ENCODE results near the gene IRF6. TPM values are rescaled to one million over a fixed set of nuclear protein-coding genes. Genes with fewer than 3 reads are reported as not detected.

Gene IRF6
- total and polyA plus RNA-seq, 2 donors (not counting 1 experiment from before 2014, with no cell fraction given): 0.18 to 1.1 TPM

- 100% methylated on average over 1 of the region's 1 CpG for WGBS (ENCODE audit: insufficient coverage)
- Histone ChIP-seq H4K20me1 (ENCODE audit: control insufficient read depth, insufficient read depth, low read length, poor library complexity, severe bottlenecking) (peaks cover 13% of the 10 kb centered on the region), H3K4me1 (ENCODE audit: control insufficient read depth in 2 of 2, insufficient read depth in 2 of 2, low read length in 2 of 2) (peaks cover 31 to 34% of the 10 kb centered on the region in 2 donors), H3K4me3 (ENCODE audit: control extremely low read depth in 1 of 5, extremely low read depth in 1 of 5, insufficient read depth in 1 of 5, low read depth in 2 of 5, low read length in 4 of 5) (no peak overlapping the region), H3K9me3 (ENCODE audit: control extremely low read depth in 1 of 3, control insufficient read depth in 2 of 3, insufficient read depth in 1 of 3, low read length in 2 of 3) (no peaks in the 10 kb centered on the region), H3K27ac (ENCODE audit: low read length in 2 of 2) (peak overlapping the region in 1 of 2 donors; percentile 63), H2AFZ (ENCODE audit: insufficient read depth, low read depth, low read length, poor library complexity, severe bottlenecking) (no peak overlapping the region), H3K79me2 (ENCODE audit: control insufficient read depth, insufficient read depth, low read length) (peaks cover 25% of the 10 kb centered on the region), H3K9ac (ENCODE audit: low read length) (no peak overlapping the region), H3K27me3 (replicated peaks in 1 of 4; ENCODE audit: control extremely low read depth in 1 of 4, control insufficient read depth in 3 of 4, insufficient read depth in 4 of 4, low read length in 3 of 4) (no peaks in the 10 kb centered on the region), H3K4me2 (replicated peaks; ENCODE audit: low read depth, low read length, poor library complexity, severe bottlenecking) (no peak overlapping the region), H3K36me3 (replicated peaks in 1 of 2; ENCODE audit: control extremely low read depth in 1 of 2, control insufficient read depth in 1 of 2, extremely low read depth in 1 of 2, insufficient read depth in 2 of 2, low read length in 1 of 2) (peaks cover 8 to 93% of the 10 kb centered on the region in 2 experiments)
- ChIA-PET POLR2A (no interaction called here), CTCF (interaction anchor here (1.2 kb wide), 1 partner anchor 8 kb away, joined by 3 read pairs; no protein-coding TSS in a partner anchor)
- Mint-ChIP-seq H3K27me3 (no peaks in the 10 kb centered on the region), H3K9me3 (ENCODE audit: insufficient read depth) (no peaks in the 10 kb centered on the region), H3K4me1 (peaks cover 7% of the 10 kb centered on the region), H3K4me3 (no peak overlapping the region), H3K27ac (no peak overlapping the region)
- no peak for ATAC-seq (ENCODE audit: low read depth)
- no peak for DNase-seq
- intact Hi-C loops (cut with micrococcal nuclease): no loop called here
- no peak for TF ChIP-seq EZH2 (IDR thresholded peaks at IDR 0.05; ENCODE audit: borderline replicate concordance, insufficient read depth, low read depth, low read length, poor library complexity, severe bottlenecking)
- TF ChIP-seq, protein P1, sequence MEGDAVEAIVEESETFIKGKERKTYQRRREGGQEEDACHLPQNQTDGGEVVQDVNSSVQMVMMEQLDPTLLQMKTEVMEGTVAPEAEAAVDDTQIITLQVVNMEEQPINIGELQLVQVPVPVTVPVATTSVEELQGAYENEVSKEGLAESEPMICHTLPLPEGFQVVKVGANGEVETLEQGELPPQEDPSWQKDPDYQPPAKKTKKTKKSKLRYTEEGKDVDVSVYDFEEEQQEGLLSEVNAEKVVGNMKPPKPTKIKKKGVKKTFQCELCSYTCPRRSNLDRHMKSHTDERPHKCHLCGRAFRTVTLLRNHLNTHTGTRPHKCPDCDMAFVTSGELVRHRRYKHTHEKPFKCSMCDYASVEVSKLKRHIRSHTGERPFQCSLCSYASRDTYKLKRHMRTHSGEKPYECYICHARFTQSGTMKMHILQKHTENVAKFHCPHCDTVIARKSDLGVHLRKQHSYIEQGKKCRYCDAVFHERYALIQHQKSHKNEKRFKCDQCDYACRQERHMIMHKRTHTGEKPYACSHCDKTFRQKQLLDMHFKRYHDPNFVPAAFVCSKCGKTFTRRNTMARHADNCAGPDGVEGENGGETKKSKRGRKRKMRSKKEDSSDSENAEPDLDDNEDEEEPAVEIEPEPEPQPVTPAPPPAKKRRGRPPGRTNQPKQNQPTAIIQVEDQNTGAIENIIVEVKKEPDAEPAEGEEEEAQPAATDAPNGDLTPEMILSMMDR (IDR thresholded peaks at IDR 0.05): no peak
Observed at GRCh38 chr1:209778102-209778501, 27.8 kb downstream of the IRF6 start.

DNA sequence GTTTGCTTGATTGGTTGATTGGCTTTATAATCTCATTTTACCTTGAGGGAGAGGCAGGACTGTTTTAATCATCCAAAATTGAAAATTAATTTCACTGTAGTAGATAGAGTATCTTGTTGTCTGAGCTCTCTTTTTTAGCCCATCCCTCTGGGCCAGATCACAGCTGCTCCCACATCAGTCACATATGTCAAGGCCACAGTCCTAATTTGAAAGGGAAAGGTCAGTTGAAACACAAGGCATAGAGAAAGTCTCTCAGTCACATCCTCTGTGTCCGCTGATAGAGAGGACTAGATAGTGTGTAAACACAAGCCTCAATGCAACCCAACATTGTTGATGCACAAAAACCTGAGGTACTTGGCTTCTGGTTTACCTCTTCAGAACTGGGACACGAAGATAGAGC is 28.4 kb downstream of the IRF6 start:
- intact Hi-C loops (cut with micrococcal nuclease): no loop called here
- H3K4me3 Mint-ChIP-seq: no peak overlapping the region

More for the DNA sequence above, 28.4 kb downstream of the IRF6 start:
- Histone ChIP-seq H2AFZ (ENCODE audit: insufficient read depth, low read depth, low read length, poor library complexity, severe bottlenecking) (no peak overlapping the region), H3K9me3 (ENCODE audit: control extremely low read depth in 1 of 3, control insufficient read depth in 2 of 3, insufficient read depth in 1 of 3, low read length in 2 of 3) (no peaks in the 10 kb centered on the region), H3K27ac (ENCODE audit: low read length in 2 of 2) (peak overlapping the region in 1 of 2 donors; percentile 63), H3K79me2 (ENCODE audit: control insufficient read depth, insufficient read depth, low read length) (peaks cover 22% of the 10 kb centered on the region), H3K36me3 (replicated peaks in 1 of 2; ENCODE audit: control extremely low read depth in 1 of 2, control insufficient read depth in 1 of 2, extremely low read depth in 1 of 2, insufficient read depth in 2 of 2, low read length in 1 of 2) (peaks cover 8 to 93% of the 10 kb centered on the region in 2 experiments), H3K4me1 (ENCODE audit: control insufficient read depth in 2 of 2, insufficient read depth in 2 of 2, low read length in 2 of 2) (peaks cover 36 to 38% of the 10 kb centered on the region in 2 donors), H4K20me1 (ENCODE audit: control insufficient read depth, insufficient read depth, low read length, poor library complexity, severe bottlenecking) (peaks cover 13% of the 10 kb centered on the region), H3K4me3 (ENCODE audit: control extremely low read depth in 1 of 5, extremely low read depth in 1 of 5, insufficient read depth in 1 of 5, low read depth in 2 of 5, low read length in 4 of 5) (no peak overlapping the region), H3K27me3 (replicated peaks in 1 of 4; ENCODE audit: control extremely low read depth in 1 of 4, control insufficient read depth in 3 of 4, insufficient read depth in 4 of 4, low read length in 3 of 4) (no peaks in the 10 kb centered on the region), H3K9ac (ENCODE audit: low read length) (no peak overlapping the region), H3K4me2 (replicated peaks; ENCODE audit: low read depth, low read length, poor library complexity, severe bottlenecking) (no peak overlapping the region)
- DNase-seq: no peak
- ATAC-seq (ENCODE audit: low read depth): no peak
- Mint-ChIP-seq H3K4me1 (peaks cover 5% of the 10 kb centered on the region), H3K9me3 (ENCODE audit: insufficient read depth) (no peaks in the 10 kb centered on the region), H3K27me3 (no peaks in the 10 kb centered on the region), H3K27ac (peak overlapping the region; percentile 50)
- 100% methylated on average over 2 of the region's 2 CpGs for WGBS (ENCODE audit: insufficient coverage)
- CTCF ChIA-PET: interaction anchor here (0.7 to 1.2 kb wide), 3 partner anchors 8 to 45 kb away, joined by 3 read pairs; no protein-coding TSS in a partner anchor
- POLR2A ChIA-PET: no interaction called here
- no peak for TF ChIP-seq EZH2 (IDR thresholded peaks at IDR 0.05; ENCODE audit: borderline replicate concordance, insufficient read depth, low read depth, low read length, poor library complexity, severe bottlenecking)
- TF ChIP-seq, protein P1 (IDR thresholded peaks at IDR 0.05): no peak

Data from B cell (primary cell).